CD4-positive, alpha-beta T cell treated with Interleukin-15 for 4 hours (primary cell): ENCODE data around the gene GATAD2A.
A peak's percentile ranks its signal among the peaks of the same experiment; 100 is the strongest.

Experiments
- DNase-seq: peaks from one replicate; pipeline ENCODE4 v3.0.0-alpha.2; 2020; ENCODE audit warnings: low spot score

GATAD2A gene

GRCh38 chr19:19547674-19548336 is 142.3 kb downstream of the GATAD2A start:
- DNase-seq, result no peak

GRCh38 chr19:19548915-19549759 is 143.7 kb downstream of the GATAD2A start:
- no peak for DNase-seq

DNA sequence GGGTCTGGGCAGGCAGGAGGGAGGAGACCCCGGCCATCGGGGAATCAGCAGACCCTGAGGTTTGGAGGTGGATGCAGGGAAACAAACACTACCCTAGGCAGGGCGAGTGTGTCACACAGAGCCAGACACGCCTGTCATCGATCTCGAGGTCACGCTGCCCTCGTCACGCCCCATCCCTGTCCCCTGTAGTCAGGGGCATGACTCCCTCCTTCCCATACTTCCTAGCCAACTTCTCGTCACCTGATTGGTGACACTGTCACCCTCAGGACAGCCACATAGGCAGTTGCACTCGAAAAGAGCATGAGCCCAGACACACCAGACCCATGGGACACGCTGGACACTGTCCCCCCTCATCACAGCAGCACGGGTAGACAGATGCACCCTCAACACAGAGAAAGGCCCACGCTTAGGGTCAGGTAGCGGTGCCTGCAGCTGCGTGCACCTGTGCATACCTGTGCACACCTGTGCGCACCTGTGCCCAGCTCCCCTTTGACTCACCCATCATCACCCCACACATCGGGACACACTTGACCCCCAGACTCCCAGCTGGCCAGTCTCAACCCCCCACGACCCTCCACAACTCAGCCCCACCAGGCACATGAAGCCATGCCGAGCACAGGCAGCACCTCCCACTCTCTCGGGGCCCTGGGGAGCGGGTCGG is 144.5 kb downstream of the GATAD2A start:
- DNase-seq, result no peak

DNA sequence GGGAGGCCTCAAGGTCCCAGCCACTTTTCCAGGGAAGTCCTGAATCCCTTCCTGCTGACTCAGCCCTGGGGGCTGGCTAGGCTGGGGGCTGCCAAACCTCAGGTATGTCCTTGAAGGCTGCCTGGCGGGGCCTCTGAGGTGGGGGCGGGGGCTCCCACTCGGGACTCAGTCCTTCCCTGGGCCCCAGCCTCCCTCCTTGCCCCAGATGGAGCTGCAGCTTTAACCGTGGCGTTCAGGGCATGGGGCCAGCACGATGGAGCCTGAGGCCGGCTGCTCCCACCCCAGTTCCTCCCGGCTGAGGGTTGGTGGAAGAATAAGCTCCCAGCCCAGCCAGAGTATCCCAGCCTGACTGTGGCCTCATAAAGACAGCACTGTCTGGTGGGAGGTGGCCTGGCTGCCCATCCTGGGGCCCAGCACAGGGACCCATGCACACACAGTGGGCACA is 145.0 kb downstream of the GATAD2A start:
- no peak for DNase-seq

DNA sequence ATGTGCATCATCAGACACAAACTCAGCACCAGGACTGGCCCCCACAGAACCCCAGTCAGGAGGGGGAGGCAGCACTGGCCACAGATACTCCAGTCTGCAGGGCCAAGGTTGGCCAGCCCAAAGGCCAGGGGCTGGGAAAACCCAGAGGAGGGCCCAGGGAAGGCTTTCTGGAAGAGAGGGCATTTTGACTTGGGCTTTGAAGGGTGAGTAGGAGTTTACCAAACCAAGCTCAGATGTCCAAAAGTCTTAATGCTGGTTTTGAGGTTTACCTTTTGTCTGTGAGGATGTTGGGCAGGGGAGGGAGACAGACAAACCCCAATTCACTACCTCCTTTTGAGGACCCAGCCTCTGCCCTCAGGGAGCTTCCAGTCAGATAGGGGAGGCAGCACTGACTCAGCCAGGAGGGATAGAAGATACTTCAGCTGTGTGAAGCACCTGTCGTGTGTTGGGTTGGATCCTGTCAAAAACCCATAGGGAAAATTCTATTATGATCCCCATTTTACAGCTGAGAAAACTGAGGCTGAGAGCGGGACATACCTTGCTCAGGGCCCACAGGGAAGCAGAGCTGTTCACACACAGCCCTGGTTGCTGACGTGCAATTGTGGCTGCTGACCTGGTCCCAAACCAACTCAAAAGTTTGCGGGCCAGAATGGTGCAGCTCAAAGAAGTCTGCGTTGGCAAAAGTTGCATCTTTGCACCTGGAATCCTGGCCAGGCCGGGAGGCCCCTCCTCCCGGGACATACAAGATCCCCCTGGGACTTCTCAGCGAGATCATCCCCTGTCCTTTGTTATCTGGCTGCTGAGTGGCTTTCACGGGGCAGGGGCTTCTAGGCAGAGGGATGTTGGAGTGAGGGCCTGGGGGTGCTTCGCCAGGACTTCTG is 145.7 kb downstream of the GATAD2A start:
- DNase-seq, result no peak

DNA sequence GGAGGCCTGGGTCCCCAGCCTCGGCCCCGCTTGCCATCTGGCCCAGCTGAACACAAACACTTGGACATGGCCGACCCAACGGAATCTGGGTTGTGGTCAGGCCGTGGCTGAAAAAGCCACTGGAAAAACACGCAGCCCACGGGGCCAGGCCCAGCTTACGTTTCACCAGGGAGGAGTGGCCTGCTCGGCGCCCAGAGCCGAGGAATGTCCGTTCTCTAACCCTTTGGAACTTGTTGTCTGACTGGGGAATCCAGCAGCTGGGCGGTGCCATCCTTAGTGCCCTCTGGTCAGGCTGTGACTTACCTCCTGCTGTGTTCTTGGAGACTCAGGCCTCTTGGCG is 146.3 kb downstream of the GATAD2A start:
- DNase-seq, result no peak

- peak; percentile 19 for DNase-seq
These were observed 147.3 kb downstream of the GATAD2A start for GRCh38 chr19:19552798-19553197.

DNA sequence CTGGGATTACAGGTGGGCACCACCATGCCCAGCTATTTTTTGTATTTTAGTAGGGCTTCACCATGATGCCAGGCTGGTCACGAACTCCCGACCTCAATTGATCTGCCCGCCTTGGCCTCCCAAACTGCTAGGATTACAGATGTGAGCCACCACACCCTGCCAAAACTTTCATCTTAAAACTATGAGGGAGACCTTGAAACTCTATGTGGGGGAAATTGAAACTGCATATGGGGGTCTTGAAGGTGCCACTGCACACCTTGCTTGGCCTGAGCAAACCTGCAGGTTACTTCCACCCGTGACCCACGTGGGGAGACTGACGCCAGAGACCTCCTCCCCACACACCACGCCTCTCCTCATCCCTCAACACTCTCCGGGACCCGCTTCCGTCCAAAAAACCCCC is 148.2 kb downstream of the GATAD2A start:
- DNase-seq, result no peak

DNA sequence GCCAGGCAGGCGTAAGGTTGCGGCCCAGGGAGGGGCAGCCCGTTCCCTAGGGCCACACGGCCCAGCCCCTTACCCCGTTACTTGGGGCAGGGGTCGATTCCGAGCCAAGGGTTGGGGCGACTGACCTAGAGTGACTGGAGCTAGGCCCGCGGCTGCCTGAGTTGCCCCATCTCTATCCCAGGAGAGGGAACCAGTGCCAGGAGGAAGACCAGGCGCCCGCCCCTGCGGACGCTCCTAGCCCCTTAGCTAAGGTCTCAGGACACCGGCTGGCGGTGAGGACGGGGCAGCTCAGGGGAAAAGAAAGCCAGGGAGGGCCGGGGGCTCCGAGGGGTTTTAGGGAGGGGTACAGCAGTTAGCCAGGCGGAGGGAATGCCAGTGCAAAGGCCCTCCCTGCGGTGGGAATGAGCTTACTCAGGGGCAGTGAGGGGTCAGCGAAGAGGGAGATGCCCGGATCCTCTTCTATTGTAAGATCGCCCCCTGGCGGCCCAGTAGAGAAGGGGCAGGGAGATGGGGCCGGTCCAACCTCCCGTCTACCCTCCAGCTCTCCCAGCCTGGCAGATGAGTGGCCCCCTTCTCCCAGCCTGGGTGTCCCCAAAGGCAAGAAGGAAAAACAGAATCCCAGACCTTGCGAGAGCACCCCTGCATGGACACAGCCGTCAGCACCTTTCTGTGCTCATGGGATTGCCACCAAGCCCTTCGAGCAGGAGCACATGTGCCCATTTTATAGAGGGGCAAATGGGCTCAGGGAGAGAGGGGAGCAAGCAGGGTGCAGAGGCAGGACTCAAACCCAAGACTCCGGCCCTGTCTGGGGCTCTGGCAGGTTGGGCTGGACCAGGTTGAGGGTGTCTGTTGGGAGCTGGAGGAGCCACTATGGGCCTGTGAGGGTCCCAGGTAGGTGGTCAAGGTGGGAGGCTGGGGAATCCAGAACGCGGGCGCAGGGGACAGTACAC is 148.9 kb downstream of the GATAD2A start:
- peak; percentile 55 for DNase-seq

DNA sequence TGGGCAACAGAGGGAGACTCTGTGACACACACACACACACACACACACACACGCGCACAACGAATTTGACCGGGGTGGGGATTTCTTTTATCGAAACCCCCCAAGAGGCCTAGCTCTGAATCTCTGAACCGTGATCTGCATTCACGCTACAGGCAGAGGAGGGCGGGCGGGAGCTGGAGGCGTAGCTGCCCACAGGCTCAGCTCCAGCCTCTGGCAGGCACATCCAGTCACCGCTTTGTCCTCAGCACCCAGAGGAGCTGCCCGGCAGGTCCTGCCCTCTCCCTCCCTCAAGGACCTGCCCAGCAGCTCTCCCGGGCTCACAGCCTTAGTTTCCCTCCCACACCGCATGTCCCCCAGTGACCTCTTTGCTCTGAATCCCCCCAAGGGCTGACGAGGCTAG is 152.6 kb downstream of the GATAD2A start:
- no peak for DNase-seq
